ENCODE measurements around the gene KRT6B.

KRT6B gene

DNA sequence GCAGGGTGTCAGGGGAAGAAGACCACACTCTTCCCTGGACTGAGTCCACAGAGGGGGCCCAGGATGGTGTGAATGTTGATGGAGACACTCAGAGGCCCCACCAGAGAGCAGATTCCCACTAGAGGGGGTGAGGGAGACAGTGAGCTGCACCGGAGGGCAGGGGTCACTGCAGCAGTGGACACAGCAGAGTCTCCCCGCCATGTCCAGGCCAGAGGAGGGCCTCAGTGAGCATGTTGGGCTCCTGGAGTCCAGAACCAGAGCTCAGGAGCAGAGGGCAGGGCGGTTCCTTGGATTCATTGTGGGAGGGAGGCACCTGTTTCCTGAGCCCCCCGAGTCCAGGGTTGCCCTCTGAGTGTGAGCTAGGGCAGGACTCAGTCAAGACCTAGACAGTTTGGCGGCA, 44.0 kb downstream of the KRT6B start:
- no peak for DNase-seq

DNA sequence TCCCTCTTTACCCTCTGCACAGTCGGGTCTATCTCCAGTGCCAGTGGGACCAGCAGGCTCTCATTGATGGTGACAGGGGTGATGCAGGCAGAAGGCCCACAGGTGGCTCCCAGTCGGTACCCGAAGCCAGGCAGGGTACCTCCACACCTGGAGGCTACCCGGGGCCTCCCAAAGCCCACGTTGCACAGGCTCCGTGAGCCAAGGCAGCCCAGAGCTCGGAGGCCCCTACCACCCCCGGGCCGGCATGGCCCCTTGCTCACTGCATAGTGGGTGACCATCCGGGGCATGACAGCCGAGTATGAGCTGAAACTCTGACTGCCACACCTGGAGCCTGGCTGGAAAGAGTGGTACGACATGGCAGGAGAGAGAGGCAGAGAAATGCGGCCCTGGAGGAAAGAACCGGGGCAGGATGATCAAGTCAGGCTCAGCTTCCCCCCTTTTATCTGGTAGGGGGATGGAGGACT, 46.0 kb downstream of the KRT6B start, which contains the start of gene KRT82:
TSS of gene KRT82 (minus strand) at position 414 of the 464 bp plus-strand sequence. CDS start at position 356, 58 bp downstream.
- DNase-seq = no peak

DNA sequence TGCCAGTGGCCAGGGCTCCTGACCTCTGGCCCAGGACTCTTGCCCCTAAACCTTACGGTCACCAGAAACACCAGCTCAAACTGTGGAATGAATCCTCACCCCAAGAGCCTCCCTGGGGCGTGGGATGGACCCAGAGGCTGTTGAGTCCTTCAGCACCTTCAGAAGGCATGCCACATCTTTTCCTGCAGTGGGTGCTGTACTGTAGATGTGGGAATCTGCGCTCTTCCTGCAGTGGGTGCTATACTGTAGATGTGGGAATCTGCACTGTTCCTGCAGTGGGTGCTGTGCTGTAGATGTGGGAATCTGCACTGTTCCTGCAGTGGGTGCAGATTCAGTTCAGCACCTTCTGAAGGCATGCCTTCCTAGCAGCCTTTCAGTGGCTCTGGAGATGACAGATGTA, 47.0 kb downstream of the KRT6B start:
- DNase-seq = no peak

DNA sequence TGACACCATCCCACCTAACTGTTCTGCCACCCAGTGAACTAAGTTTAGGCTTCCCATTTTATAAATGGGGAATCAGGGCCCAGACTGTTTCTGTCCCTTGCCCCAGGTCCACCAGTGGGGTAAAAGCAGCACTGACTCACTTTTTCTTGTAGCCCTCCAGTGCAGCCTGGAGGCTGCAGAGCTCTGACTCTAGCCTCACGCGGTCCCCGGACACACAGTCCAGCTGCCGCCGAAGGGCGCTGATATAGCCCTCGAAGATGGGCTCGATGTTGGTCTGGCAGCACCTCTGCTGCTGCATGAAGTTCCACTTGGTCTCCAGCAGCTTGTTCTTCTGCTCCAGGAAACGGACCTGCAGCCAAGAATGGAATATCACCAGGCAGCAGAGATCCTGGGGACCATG, 48.4 kb downstream of the KRT6B start:
- DNase-seq = no peak

DNA sequence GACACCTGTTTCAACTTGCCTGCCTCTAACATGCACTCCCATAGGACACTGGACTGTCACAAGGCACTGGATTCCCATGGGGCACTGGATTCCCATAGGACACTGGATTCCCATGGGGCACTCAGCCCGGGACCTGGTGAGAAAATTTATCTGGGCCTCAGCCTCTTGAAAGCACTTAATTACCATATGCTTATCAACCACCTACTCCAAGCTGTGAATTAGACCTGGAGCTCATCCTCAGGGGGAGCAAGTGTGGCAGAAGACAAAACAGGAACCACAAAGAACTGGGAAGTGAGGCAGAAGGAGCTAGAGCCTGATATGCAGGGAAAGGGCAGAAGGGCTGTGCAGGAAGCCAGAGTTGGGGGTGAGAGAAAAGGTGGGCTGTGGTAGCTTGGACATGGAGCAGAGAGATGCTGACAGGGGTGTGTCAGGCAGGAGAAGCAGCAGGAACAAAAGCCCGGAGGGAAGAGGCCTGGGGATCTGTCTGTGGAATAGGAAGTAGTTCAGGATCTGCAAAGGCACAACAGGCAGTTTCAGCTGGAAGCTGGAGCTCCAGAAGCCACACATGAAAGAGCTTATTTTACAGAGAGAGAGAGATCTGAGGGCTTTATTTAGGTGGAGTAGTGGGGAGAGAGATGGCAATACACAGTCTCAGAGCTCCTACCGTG, 48.9 kb downstream of the KRT6B start:
- DNase-seq = no peak

DNA sequence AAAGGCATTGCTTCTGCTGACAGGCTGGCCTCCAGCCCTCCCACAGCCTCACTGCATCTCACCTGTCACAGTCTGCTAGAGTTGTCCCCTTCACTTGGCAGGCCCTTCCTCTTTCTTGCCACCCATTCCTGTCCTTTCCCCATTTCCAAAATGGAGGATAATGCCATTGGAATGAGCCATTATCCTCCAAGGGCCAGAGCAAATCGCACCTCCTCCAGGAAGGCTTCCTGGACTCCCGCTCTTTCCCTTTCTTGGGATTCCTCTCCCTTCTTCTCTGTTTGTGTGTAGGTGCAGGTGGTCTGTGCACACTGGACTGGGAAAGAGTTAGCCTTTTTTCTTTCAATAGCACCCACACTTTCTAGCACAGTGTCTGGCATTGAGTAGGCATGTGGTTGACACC, 49.6 kb downstream of the KRT6B start:
- DNase-seq = no peak

DNA sequence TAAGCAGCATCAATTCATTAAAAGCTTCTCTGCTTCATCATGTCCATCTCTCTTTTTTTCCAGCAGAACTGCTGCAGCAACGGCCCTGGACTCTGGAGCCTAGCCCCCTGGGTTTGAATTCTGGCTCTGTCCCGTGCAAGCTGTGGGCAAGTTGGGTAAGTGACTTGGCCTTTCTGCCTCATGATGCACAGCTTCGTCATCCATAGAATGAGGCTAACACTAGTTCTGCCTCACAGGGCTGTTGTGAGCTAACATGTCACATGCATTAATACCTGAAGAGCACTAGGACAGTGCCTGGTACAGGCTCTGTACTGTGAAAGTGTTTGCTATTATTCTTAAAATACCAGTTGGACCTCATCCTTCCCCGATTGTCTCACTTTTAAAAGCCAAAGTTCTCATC, 50.0 kb downstream of the KRT6B start:
- no peak for DNase-seq

DNA sequence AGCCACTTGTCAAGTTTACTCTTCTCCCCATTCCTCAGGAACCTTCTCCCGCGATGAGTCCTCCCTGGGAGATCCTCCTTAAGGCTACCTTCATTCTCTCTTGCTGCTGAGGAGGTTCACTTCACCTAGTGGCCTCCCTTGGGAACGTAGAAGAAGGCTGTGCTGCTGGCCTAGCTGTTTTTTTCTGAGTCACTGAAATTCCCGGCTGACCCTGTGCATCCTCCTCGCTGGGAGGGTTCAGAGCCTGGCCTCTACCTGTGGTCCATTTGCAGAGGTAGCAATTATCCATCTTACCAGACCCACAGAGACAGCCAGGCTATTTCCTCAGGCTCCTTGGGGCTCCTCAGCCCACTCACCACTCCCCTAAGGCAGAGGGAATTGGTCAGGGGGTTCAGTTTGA, 50.4 kb downstream of the KRT6B start:
- no peak for DNase-seq

DNA sequence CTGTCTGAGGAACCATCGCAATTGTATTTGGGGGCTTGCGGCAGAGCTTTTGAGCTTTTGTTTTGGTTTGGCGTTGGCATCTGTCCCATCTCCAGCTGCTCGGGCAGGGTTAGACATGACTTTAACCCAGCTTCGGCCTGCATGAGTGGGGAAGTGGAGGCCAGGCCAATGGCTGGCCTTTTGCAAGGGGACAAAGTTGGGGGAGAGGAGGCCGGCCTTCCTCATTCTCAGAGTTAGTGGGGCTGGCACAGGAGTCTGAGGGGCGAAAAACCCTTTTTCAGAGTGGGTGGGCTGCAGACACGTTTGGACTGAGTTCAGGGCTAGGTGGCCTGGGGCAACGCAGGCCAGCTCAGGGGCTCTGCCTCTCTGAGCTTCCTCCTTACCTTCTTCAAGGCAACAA, 51.0 kb downstream of the KRT6B start:
- no peak for DNase-seq

DNA sequence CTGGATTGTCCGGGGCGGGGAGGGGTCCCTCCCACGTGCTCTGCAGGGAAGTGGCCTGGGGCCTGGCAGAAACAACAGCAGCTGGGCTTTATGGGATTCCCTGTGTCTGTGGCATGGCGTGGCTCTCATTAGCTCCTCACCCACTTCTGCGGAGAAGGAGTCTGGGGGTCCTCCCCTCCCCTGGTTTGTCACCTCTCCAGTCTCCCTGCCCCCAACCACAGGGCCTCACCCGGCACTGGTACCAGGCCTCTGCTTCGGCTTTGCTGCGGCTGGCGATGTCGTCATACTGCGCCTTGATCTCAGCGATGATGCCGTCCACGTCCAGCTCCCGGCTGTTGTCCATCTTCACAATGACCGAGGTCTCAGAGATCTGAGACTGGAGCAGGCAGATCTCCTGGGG, 52.2 kb downstream of the KRT6B start:
- DNase-seq = no peak

DNA sequence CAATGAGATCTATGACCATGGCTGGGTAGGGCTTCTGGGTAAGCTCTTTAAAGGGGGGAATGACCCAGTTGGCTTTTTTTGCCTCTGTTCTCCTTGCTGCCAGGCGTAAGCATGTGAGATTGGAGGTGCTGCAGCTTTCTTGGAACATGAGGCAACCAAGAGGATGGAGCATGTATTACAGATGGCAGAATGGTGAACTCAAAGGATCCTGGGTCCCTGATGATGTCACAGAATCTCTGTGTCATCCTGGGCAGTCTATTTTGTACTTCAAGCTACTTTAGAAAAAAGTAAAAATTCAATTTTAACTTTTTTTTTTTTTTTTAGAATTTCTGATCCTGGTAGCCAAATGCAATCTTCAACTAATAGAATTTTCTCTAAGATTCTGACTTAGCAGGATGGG, 53.8 kb downstream of the KRT6B start:
- DNase-seq = no peak

DNA sequence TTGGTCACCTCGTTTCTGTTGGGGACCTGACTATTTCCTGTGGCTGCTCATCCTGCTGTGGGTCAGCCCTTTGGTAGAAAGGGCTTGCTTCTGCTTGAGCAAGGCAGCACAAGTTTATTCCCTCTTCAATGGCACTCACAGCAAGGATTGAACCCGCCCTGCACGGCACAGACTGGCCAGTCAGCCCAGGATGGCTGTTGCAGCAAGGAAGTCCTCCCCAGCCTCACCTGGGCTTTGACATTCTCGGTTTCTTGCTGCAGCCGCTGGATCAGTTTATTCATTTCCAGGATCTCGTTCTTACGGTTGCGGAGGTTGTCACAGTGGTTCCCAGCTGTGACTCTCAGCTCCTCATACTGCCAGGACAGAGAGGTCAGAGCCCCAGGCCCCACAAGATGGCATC, 55.3 kb downstream of the KRT6B start:
- DNase-seq = no peak
